Keratinocyte (primary cell): Measurements from ENCODE around the gene WASF1. TPM values are rescaled to one million over a fixed set of nuclear protein-coding genes. Genes with fewer than 3 reads are reported as not detected.
A peak's percentile ranks its signal among the peaks of the same experiment; 100 is the strongest.

Experiments used
- DNase-seq: peaks from one replicate; pipeline ENCODE4 v3.0.0-alpha.2; 2011; ENCODE audit warnings: low read depth, missing footprints, low spot score
- FAIRE-seq: peaks from 2 replicates; lab custom pipeline; 2011; peaks lifted over from hg19 to GRCh38; lab: Jason Lieb, UNC
- H2AFZ ChIP-seq: 2 replicates; pipeline ENCODE4 v1.6.0; 2012; ENCODE audit warnings: low read length, control low read depth, inconsistent platforms; ENCODE audit not compliant: control insufficient read depth
- H3K27ac ChIP-seq: 2 replicates; pipeline ENCODE4 v1.5.1; 2011; ENCODE audit warnings: low read length; ENCODE audit not compliant: control insufficient read depth, insufficient read depth
- H3K27me3 ChIP-seq: 3 replicates; pipeline ENCODE4 v1.6.0; 2011; ENCODE audit warnings: low read length; ENCODE audit not compliant: control insufficient read depth, insufficient read depth; ENCODE audit errors: extremely low read depth
- H3K36me3 ChIP-seq, 2 experiments: 2 replicates in 1 of 2; 3 replicates in 1 of 2; pipeline ENCODE4 v1.5.1; 2011; ENCODE audit warnings: low read length in 2 of 2, mild to moderate bottlenecking in 1 of 2; ENCODE audit not compliant: control insufficient read depth in 2 of 2, insufficient read depth in 2 of 2; ENCODE audit errors: extremely low read depth in 1 of 2
- H3K4me1 ChIP-seq: 3 replicates; pipeline ENCODE4 v1.5.1; 2011; ENCODE audit warnings: low read length; ENCODE audit not compliant: control insufficient read depth, insufficient read depth; ENCODE audit errors: extremely low read depth
- H3K4me2 ChIP-seq: 3 replicates; pipeline ENCODE4 v1.6.0; 2011; ENCODE audit warnings: low read depth, low read length; ENCODE audit not compliant: control insufficient read depth, insufficient read depth; ENCODE audit errors: extremely low read depth
- H3K4me3 ChIP-seq, 3 experiments: fragments of 200-600 bp in 1 of 3; sonication (generic) in 1 of 3; 2 replicates in 2 of 3; 3 replicates in 1 of 3; pipeline ENCODE4 v1.5.1; 2011 to 2016; ENCODE audit warnings: low read length in 3 of 3, mild to moderate bottlenecking in 3 of 3, control low read depth in 2 of 3, inconsistent platforms in 1 of 3, low read depth in 1 of 3, mixed read lengths in 1 of 3, mixed run types in 1 of 3, moderate library complexity in 1 of 3; ENCODE audit not compliant: control insufficient read depth in 2 of 3, insufficient read depth in 2 of 3; ENCODE audit errors: extremely low read depth in 1 of 3
- H3K79me2 ChIP-seq: 2 replicates; pipeline ENCODE4 v1.6.0; 2012; ENCODE audit warnings: low read length; ENCODE audit not compliant: control insufficient read depth, insufficient read depth
- H3K9ac ChIP-seq: 3 replicates; pipeline ENCODE4 v1.6.0; 2011; ENCODE audit warnings: low read length; ENCODE audit not compliant: control insufficient read depth, insufficient read depth; ENCODE audit errors: extremely low read depth
- H3K9me1 ChIP-seq: 3 replicates; pipeline ENCODE4 v1.6.0; 2011; ENCODE audit warnings: low read length; ENCODE audit not compliant: control insufficient read depth, insufficient read depth; ENCODE audit errors: extremely low read depth
- H3K9me3 ChIP-seq: 2 replicates; pipeline ENCODE4 v1.5.1; 2012; ENCODE audit warnings: low read depth, low read length; ENCODE audit not compliant: control insufficient read depth
- H4K20me1 ChIP-seq: 3 replicates; pipeline ENCODE4 v1.6.0; 2011; ENCODE audit warnings: low read length; ENCODE audit not compliant: control insufficient read depth, insufficient read depth; ENCODE audit errors: extremely low read depth
- CTCF ChIP-seq, 3 experiments: IDR thresholded peaks in 1 of 3; conservative IDR thresholded peaks in 1 of 3; optimal IDR thresholded peaks in 1 of 3; 2 replicates in 2 of 3; 3 replicates in 1 of 3; pipeline versions ENCODE3 to v1.5.1; 2011; ENCODE audit warnings: low read length in 3 of 3, mild to moderate bottlenecking in 3 of 3, moderate library complexity in 2 of 3, control low read depth in 1 of 3, inconsistent platforms in 1 of 3; ENCODE audit not compliant: insufficient read depth in 2 of 3; ENCODE audit errors: extremely low read depth in 1 of 3
- EZH2 ChIP-seq: IDR thresholded peaks from one replicate; pipeline ENCODE4 v1.6.1; 2012; ENCODE audit warnings: inconsistent platforms, mild to moderate bottlenecking, low read length, moderate library complexity
- dilution Hi-C: fragments of 300-500 bp; cut with MboI; formaldehyde crosslinking; loops from one replicate; pipeline ENCODE4 v1.7.0; 2020; ENCODE audit warnings: low sequenced_read_pairs; ENCODE audit not compliant: extremely low pct_ligation_motif_present
- polyA plus RNA-seq, 5 experiments: library from polyadenylated mRNA; depleted of rRNA in 3 of 5; stranded (reverse) in 3 of 5; stranded (forward) in 1 of 5; unstranded in 1 of 5; fragments of >200 nt; gene quantifications; 1 replicate in 1 of 5; 2 replicates in 3 of 5; 3 replicates in 1 of 5; pipeline versions ENCODE4 v1.2.1 to v1.2.3, GENCODE V29; 2011 to 2012; ENCODE audit warnings: missing spikeins in 2 of 5, low read depth in 1 of 5, low replicate concordance in 1 of 5

The WASF1 gene
- polyA plus RNA-seq, 1 donor (not counting 4 experiments of a cell fraction or from before 2014, with no cell fraction given): 20.9 TPM

GRCh38 chr6:110188791-110189190, 9.3 kb upstream of the WASF1 start:
- Histone ChIP-seq H3K9me3 (no peaks in the 10 kb centered on the region), H3K4me1 (no peaks in the 10 kb centered on the region), H3K4me3 (no peak overlapping the region), H3K27me3 (no peaks in the 10 kb centered on the region), H3K9me1 (no peaks in the 10 kb centered on the region), H3K9ac (no peak overlapping the region), H3K27ac (no peak overlapping the region), H3K79me2 (peaks cover 61% of the 10 kb centered on the region), H2AFZ (no peak overlapping the region), H3K4me2 (peak overlapping the region; percentile 7), H3K36me3 (no peaks in the 10 kb centered on the region), H4K20me1 (no peaks in the 10 kb centered on the region)
- dilution Hi-C loops: no loop called here
- DNase-seq (no peak), FAIRE-seq (no peak)
- no peak for TF ChIP-seq CTCF (optimal IDR thresholded peaks at IDR 0.05 in 1 of 3, IDR thresholded peaks at IDR 0.05 in 1 of 3, conservative IDR thresholded peaks at IDR 0.05 in 1 of 3; ENCODE audit: extremely low read depth in 1 of 3, insufficient read depth in 2 of 3, low read length in 3 of 3)
- TF ChIP-seq EZH2: no peak

GRCh38 chr6:110185879-110186278, 6.4 kb upstream of the WASF1 start:
- dilution Hi-C loops: no loop called here
- Histone ChIP-seq H3K4me1 (peaks cover 21% of the 10 kb centered on the region), H3K9ac (no peak overlapping the region), H3K79me2 (peaks cover 82% of the 10 kb centered on the region), H3K9me1 (no peaks in the 10 kb centered on the region), H3K36me3 (peaks cover 0 to 3% of the 10 kb centered on the region in 2 experiments), H3K27ac (no peak overlapping the region), H4K20me1 (no peaks in the 10 kb centered on the region), H3K4me2 (no peak overlapping the region), H2AFZ (no peak overlapping the region), H3K4me3 (no peak overlapping the region), H3K27me3 (no peaks in the 10 kb centered on the region), H3K9me3 (no peaks in the 10 kb centered on the region)
- no peak for TF ChIP-seq CTCF (optimal IDR thresholded peaks at IDR 0.05 in 1 of 3, IDR thresholded peaks at IDR 0.05 in 1 of 3, conservative IDR thresholded peaks at IDR 0.05 in 1 of 3; ENCODE audit: extremely low read depth in 1 of 3, insufficient read depth in 2 of 3, low read length in 3 of 3)
- TF ChIP-seq EZH2: no peak
- DNase-seq (no peak), FAIRE-seq (no peak)
